ENCODE measurements around the gene COX6B2. TPM values are rescaled to one million over a fixed set of nuclear protein-coding genes. Genes with fewer than 3 reads are reported as not detected.

The COX6B2 gene
- total RNA-seq, 1 experiment from 2014 or later = 0.80 TPM

DNA sequence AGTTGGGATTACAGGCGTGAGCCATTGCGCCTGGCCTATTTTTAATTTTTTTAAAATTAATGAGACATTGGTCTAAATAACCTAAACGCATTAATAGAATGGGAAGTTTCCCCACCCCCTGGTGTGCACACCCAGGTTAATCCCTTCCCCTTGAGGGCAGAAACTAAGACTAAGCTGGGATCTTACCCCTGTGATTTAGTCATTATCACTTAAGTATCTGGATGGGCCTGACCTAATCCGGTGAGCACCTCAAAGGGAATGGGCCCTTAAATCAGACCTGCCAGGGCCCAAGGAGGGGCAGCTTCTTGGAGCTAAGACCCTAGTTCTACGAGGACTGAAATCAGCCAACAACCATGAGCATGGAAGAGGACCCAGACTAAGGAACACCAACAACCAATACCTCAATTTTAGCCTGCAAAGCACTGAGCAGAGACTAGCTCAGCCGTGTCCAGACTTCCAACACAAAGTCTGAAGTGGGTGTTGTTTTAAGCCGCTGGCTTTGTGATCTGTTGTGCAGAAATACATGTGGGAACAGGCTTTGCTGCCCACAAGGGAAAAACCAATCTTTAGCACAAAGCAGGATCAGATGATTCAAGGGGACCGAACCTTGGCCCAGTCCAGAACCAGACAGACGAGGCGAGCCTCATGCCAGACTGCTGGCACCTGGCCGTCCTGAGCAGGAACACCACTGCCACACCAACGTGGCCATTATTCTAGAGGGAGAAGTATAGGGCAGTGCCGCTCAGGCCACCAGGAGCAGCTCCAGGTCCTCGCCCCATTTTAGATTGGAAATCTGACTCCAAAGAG, 46.0 kb upstream of the COX6B2 start:
- H3K9me3 ChIP-seq (ENCODE audit: low read length) = no peaks in the 10 kb centered on the region
- DNase-seq = no peak
- no peak overlapping the region for H3K4me3 ChIP-seq (ENCODE audit: low read length)
- intact Hi-C loops (cut with micrococcal nuclease) = no loop called here
- POLR2A ChIA-PET (ENCODE audit: unreplicated experiment) = no interaction called here
- H3K9ac ChIP-seq (ENCODE audit: low read length) = no peak overlapping the region
- no peak overlapping the region for H3K27ac ChIP-seq (ENCODE audit: low read length)
- H3K36me3 ChIP-seq (ENCODE audit: low read depth, low read length) = peaks cover 43% of the 10 kb centered on the region
- CTCF ChIA-PET = no interaction called here
- no peak for ATAC-seq
- H2AFZ ChIP-seq (ENCODE audit: low read length) = no peak overlapping the region
- H3K4me1 ChIP-seq (ENCODE audit: insufficient read depth, low read length) = peaks cover 3% of the 10 kb centered on the region
- no peaks in the 10 kb centered on the region for H3K27me3 ChIP-seq (ENCODE audit: low read length)
- peaks cover 34% of the 10 kb centered on the region for H3K79me2 ChIP-seq (ENCODE audit: low read length)
- H3F3A ChIP-seq (ENCODE audit: low read length, unreplicated experiment) = peaks cover 26% of the 10 kb centered on the region
- BruUV-seq (replicated peaks) = no TSS peak
- H3K4me2 ChIP-seq (ENCODE audit: low read length) = no peak overlapping the region
- no peak for TF ChIP-seq EZH2phosphoT487 (IDR thresholded peaks at IDR 0.05; ENCODE audit: borderline replicate concordance, low read length)
- TF ChIP-seq EZH2 (IDR thresholded peaks at IDR 0.05; ENCODE audit: low read length, unreplicated experiment) = no peak
- H4K20me1 ChIP-seq (ENCODE audit: low read length) = peaks cover 49% of the 10 kb centered on the region
- no peaks in the 10 kb centered on the region for H3K9me2 ChIP-seq (replicated peaks; ENCODE audit: low read length)

DNA sequence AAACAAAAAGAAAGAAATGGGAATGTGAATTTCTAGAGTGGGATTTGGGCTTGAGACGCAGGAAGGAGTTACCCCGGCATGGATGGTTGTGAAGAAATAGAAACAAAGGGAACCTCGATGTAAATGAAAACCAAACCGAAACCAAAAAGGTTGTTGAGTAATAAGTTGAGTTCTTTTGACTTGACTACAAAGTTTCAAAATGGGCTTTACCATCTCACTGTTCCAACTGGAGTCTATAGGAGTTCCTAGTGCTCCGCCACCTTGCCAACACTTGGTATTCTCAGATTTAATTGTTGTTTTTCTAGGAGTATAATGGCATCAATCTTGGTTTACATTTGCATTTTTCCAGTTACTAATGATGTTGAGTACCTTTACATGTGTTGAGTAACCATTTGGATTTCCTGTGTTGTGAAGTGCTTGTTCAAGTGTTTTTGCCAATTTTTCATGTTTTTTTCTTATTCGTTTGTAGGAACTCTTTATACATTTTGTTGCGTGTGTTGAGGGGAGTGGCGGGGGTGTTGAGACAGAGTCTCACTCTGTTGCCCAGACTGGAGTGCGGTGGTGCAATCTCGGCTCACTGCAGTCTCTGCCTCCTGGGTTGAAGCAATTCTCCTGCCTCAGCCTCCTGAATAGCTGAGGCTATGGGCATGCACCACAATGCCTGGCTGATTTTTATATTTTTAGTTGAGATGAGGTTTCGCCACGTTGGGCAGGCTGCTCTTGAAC, 43.8 kb upstream of the COX6B2 start:
- ChIA-PET POLR2A (ENCODE audit: unreplicated experiment) (no interaction called here), CTCF (no interaction called here)
- intact Hi-C loops (cut with micrococcal nuclease) = no loop called here
- Histone ChIP-seq H3K27ac (ENCODE audit: low read length) (no peak overlapping the region), H3K9ac (ENCODE audit: low read length) (no peak overlapping the region), H3K9me3 (ENCODE audit: low read length) (no peaks in the 10 kb centered on the region), H3K4me1 (ENCODE audit: insufficient read depth, low read length) (no peaks in the 10 kb centered on the region), H3F3A (ENCODE audit: low read length, unreplicated experiment) (peaks cover 26% of the 10 kb centered on the region), H2AFZ (ENCODE audit: low read length) (no peak overlapping the region), H4K20me1 (ENCODE audit: low read length) (peaks cover 33% of the 10 kb centered on the region), H3K4me2 (ENCODE audit: low read length) (no peak overlapping the region), H3K79me2 (ENCODE audit: low read length) (peaks cover 16% of the 10 kb centered on the region), H3K27me3 (ENCODE audit: low read length) (no peaks in the 10 kb centered on the region), H3K4me3 (ENCODE audit: low read length) (no peak overlapping the region), H3K9me2 (replicated peaks; ENCODE audit: low read length) (no peaks in the 10 kb centered on the region), H3K36me3 (ENCODE audit: low read depth, low read length) (peaks cover 30% of the 10 kb centered on the region)
- no TSS peak for BruUV-seq (replicated peaks)
- no peak for TF ChIP-seq CTCF (conservative IDR thresholded peaks at IDR 0.05; ENCODE audit: low read depth, low read length)
- no peak for TF ChIP-seq EZH2 (IDR thresholded peaks at IDR 0.05; ENCODE audit: low read length, unreplicated experiment)
- no peak for TF ChIP-seq EZH2phosphoT487 (IDR thresholded peaks at IDR 0.05; ENCODE audit: borderline replicate concordance, low read length)
- DNase-seq = no peak
- no peak for ATAC-seq

GRCh38 chr19:55392820-55393761, 38.6 kb upstream of the COX6B2 start:
- no peak overlapping the region for H3K27ac ChIP-seq (ENCODE audit: low read length)

More at GRCh38 chr19:55392820-55393761, 38.6 kb upstream of the COX6B2 start:
- no TSS peak for BruUV-seq (replicated peaks)
- TF ChIP-seq EZH2 (IDR thresholded peaks at IDR 0.05; ENCODE audit: low read length, unreplicated experiment) (no peak), EZH2phosphoT487 (IDR thresholded peaks at IDR 0.05; ENCODE audit: borderline replicate concordance, low read length) (no peak), CTCF (conservative IDR thresholded peaks at IDR 0.05; ENCODE audit: low read depth, low read length) (no peak)
- H3K9ac ChIP-seq (ENCODE audit: low read length) = no peak overlapping the region
- ChIA-PET POLR2A (ENCODE audit: unreplicated experiment) (no interaction called here), CTCF (no interaction called here)
- ATAC-seq (no peak), DNase-seq (no peak)
- peaks cover 6% of the 10 kb centered on the region for H3K4me1 ChIP-seq (ENCODE audit: insufficient read depth, low read length)
- H3F3A ChIP-seq (ENCODE audit: low read length, unreplicated experiment) = peaks cover 7% of the 10 kb centered on the region
- no peak overlapping the region for H3K4me2 ChIP-seq (ENCODE audit: low read length)
- H3K9me2 ChIP-seq (replicated peaks; ENCODE audit: low read length) = no peaks in the 10 kb centered on the region
- no peak overlapping the region for H3K4me3 ChIP-seq (ENCODE audit: low read length)
- H2AFZ ChIP-seq (ENCODE audit: low read length) = no peak overlapping the region
- H3K27me3 ChIP-seq (ENCODE audit: low read length) = no peaks in the 10 kb centered on the region
- peaks cover 18% of the 10 kb centered on the region for H3K79me2 ChIP-seq (ENCODE audit: low read length)
- intact Hi-C loops (cut with micrococcal nuclease) = no loop called here
- H3K9me3 ChIP-seq (ENCODE audit: low read length) = no peaks in the 10 kb centered on the region
- peaks cover 33% of the 10 kb centered on the region for H4K20me1 ChIP-seq (ENCODE audit: low read length)
- H3K36me3 ChIP-seq (ENCODE audit: low read depth, low read length) = peaks cover 15% of the 10 kb centered on the region

Measured in PC-3 (cell line).